Neural cell (in vitro differentiated cells): ENCODE results near the gene SIX3. TPM values are rescaled to one million over a fixed set of nuclear protein-coding genes. Genes with fewer than 3 reads are reported as not detected.

ENCODE experiments used
- H2AFZ ChIP-seq: fragments of 200-600, 300-800 bp; sonication (generic), shearing (Covaris generic); 2 replicates; pipeline ENCODE4 v1.6.0; 2014; ENCODE audit warnings: low read depth, mild to moderate bottlenecking, antibody characterized with exemption, low read length, moderate library complexity
- H3F3A ChIP-seq: fragments of 200-600 bp; shearing (Covaris generic); 2 replicates; pipeline ENCODE4 v1.6.1; 2016; ENCODE audit warnings: mild to moderate bottlenecking, moderate library complexity, mixed read lengths, antibody characterized with exemption, low read length; ENCODE audit not compliant: insufficient read depth, poor library complexity, severe bottlenecking
- H3K27ac ChIP-seq: fragments of 200-600, 300-800 bp; sonication (generic), shearing (Covaris generic); 2 replicates; pipeline ENCODE4 v1.5.1; 2014; ENCODE audit warnings: mild to moderate bottlenecking, low read length, moderate library complexity
- H3K27me3 ChIP-seq: fragments of 300-800, 200-600 bp; sonication (generic), shearing (Covaris generic); 2 replicates; pipeline ENCODE4 v1.6.0; 2014; ENCODE audit warnings: mild to moderate bottlenecking, low read depth, low read length, moderate library complexity; ENCODE audit not compliant: insufficient read depth
- H3K36me3 ChIP-seq: fragments of 300-800, 200-600 bp; sonication (generic), shearing (Covaris generic); 2 replicates; pipeline ENCODE4 v1.5.1; 2014; ENCODE audit warnings: mild to moderate bottlenecking, antibody characterized with exemption, low read length, moderate library complexity; ENCODE audit not compliant: insufficient read depth
- H3K4me2 ChIP-seq: fragments of 300-800, 200-600 bp; sonication (generic), shearing (Covaris generic); 2 replicates; pipeline ENCODE4 v1.6.0; 2014; ENCODE audit warnings: mild to moderate bottlenecking, low read length
- H3K4me3 ChIP-seq: fragments of 300-800, 200-600 bp; sonication (generic), shearing (Covaris generic); 2 replicates; pipeline ENCODE4 v1.5.1; 2014; ENCODE audit warnings: mild to moderate bottlenecking, low read length, moderate library complexity
- H3K79me2 ChIP-seq: fragments of 200-600 bp; shearing (Covaris generic); replicated peaks from 2 replicates; pipeline ENCODE4 v1.6.0; 2014; ENCODE audit warnings: mild to moderate bottlenecking, low read length, moderate library complexity; ENCODE audit not compliant: insufficient read depth
- H3K9ac ChIP-seq: fragments of 300-800, 200-600 bp; sonication (generic), shearing (Covaris generic); 2 replicates; pipeline ENCODE4 v1.6.1; 2016; ENCODE audit warnings: mild to moderate bottlenecking, low read length, mixed read lengths
- H3K9me2 ChIP-seq: fragments of 200-600 bp; shearing (Covaris generic); 2 replicates; pipeline ENCODE4 v1.6.1; 2016; ENCODE audit warnings: mild to moderate bottlenecking, low read length, mixed read lengths; ENCODE audit not compliant: insufficient read depth
- H3K9me3 ChIP-seq: fragments of 200-600, 300-800 bp; sonication (generic), shearing (Covaris generic); 2 replicates; pipeline ENCODE4 v1.6.1; 2016; ENCODE audit warnings: mild to moderate bottlenecking, mixed run types, low read length, moderate library complexity, mixed read lengths
- H4K20me1 ChIP-seq: fragments of 200-600 bp; shearing (Covaris generic); 2 replicates; pipeline ENCODE4 v1.6.1; 2016; ENCODE audit warnings: mild to moderate bottlenecking, mixed run types; ENCODE audit not compliant: insufficient read depth
- EZH2 ChIP-seq: fragments of 200-600, 300-800 bp; shearing (Covaris generic), sonication (generic); IDR thresholded peaks from 2 replicates; pipeline ENCODE4 v1.6.1; 2014; ENCODE audit warnings: antibody characterized with exemption, low read length, borderline replicate concordance, mild to moderate bottlenecking; ENCODE audit not compliant: insufficient read depth, poor library complexity, severe bottlenecking
- MXI1 ChIP-seq: fragments of 450-650 bp; conservative IDR thresholded peaks from 2 replicates; pipeline ENCODE4 v1.6.1; 2014; ENCODE audit warnings: antibody characterized with exemption, mild to moderate bottlenecking; ENCODE audit not compliant: poor library complexity, severe bottlenecking
- RAD21 ChIP-seq: fragments of 450-650 bp; conservative IDR thresholded peaks from 2 replicates; pipeline ENCODE4 v1.6.1; 2014; ENCODE audit warnings: antibody characterized with exemption, mild to moderate bottlenecking, moderate library complexity
- TAF1 ChIP-seq: IDR thresholded peaks from 2 replicates; pipeline ENCODE4 v1.6.1; 2012; ENCODE audit warnings: low read depth
- polyA plus RNA-seq: library from polyadenylated mRNA; depleted of rRNA; stranded (reverse); fragments of >200 nt; gene quantifications from 2 replicates; pipeline ENCODE4 v1.2.3, GENCODE V29; 2014
- TF ChIP-seq, protein P1 (sequence below): IDR thresholded peaks from 2 replicates; pipeline ENCODE4 v1.6.1; 2012; ENCODE audit warnings: borderline replicate concordance
- TF ChIP-seq, protein P2 (sequence below): fragments of 450-650 bp; IDR thresholded peaks from 2 replicates; pipeline ENCODE4 v1.5.1; 2014; ENCODE audit warnings: antibody characterized with exemption, mild to moderate bottlenecking, moderate library complexity; ENCODE audit not compliant: poor library complexity, severe bottlenecking

The SIX3 gene
- polyA plus RNA-seq, 1 donor from 2014 or later, result 8.7 TPM

- Histone ChIP-seq H3K9me2 (no peaks in the 10 kb centered on the region), H3K4me3 (peak overlapping the region; percentile 84), H3K79me2 (peaks cover 91% of the 10 kb centered on the region), H3K27me3 (peaks cover 63% of the 10 kb centered on the region), H3K9me3 (no peaks in the 10 kb centered on the region), H2AFZ (no peak overlapping the region), H3K27ac (peak overlapping the region; percentile 83), H3K36me3 (no peaks in the 10 kb centered on the region), H3F3A (peaks cover 2% of the 10 kb centered on the region), H3K9ac (peak overlapping the region; percentile 80), H4K20me1 (no peaks in the 10 kb centered on the region), H3K4me2 (peak overlapping the region; percentile 73)
- peak; percentile 38 for TF ChIP-seq TAF1
- TF ChIP-seq, protein P1, sequence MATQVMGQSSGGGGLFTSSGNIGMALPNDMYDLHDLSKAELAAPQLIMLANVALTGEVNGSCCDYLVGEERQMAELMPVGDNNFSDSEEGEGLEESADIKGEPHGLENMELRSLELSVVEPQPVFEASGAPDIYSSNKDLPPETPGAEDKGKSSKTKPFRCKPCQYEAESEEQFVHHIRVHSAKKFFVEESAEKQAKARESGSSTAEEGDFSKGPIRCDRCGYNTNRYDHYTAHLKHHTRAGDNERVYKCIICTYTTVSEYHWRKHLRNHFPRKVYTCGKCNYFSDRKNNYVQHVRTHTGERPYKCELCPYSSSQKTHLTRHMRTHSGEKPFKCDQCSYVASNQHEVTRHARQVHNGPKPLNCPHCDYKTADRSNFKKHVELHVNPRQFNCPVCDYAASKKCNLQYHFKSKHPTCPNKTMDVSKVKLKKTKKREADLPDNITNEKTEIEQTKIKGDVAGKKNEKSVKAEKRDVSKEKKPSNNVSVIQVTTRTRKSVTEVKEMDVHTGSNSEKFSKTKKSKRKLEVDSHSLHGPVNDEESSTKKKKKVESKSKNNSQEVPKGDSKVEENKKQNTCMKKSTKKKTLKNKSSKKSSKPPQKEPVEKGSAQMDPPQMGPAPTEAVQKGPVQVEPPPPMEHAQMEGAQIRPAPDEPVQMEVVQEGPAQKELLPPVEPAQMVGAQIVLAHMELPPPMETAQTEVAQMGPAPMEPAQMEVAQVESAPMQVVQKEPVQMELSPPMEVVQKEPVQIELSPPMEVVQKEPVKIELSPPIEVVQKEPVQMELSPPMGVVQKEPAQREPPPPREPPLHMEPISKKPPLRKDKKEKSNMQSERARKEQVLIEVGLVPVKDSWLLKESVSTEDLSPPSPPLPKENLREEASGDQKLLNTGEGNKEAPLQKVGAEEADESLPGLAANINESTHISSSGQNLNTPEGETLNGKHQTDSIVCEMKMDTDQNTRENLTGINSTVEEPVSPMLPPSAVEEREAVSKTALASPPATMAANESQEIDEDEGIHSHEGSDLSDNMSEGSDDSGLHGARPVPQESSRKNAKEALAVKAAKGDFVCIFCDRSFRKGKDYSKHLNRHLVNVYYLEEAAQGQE, result peak; percentile 11
- no peak for TF ChIP-seq RAD21
These were observed 2.8 kb downstream of the SIX3 start for GRCh38 chr2:44944102-44944951.

GRCh38 chr2:44944952-44945612 is 3.6 kb downstream of the SIX3 start:
- Histone ChIP-seq H3F3A (peaks cover 2% of the 10 kb centered on the region), H3K9ac (peak overlapping the region; percentile 80), H3K9me3 (no peaks in the 10 kb centered on the region), H3K4me3 (peak overlapping the region; percentile 84), H4K20me1 (no peaks in the 10 kb centered on the region), H3K79me2 (peaks cover 89% of the 10 kb centered on the region), H3K27ac (peak overlapping the region; percentile 83), H3K27me3 (peaks cover 62% of the 10 kb centered on the region), H3K9me2 (no peaks in the 10 kb centered on the region), H2AFZ (no peak overlapping the region), H3K4me2 (peak overlapping the region; percentile 41), H3K36me3 (no peaks in the 10 kb centered on the region)
- TF ChIP-seq EZH2 (no peak), MXI1 (no peak), RAD21 (no peak), TAF1 (no peak)
- TF ChIP-seq, protein P2, sequence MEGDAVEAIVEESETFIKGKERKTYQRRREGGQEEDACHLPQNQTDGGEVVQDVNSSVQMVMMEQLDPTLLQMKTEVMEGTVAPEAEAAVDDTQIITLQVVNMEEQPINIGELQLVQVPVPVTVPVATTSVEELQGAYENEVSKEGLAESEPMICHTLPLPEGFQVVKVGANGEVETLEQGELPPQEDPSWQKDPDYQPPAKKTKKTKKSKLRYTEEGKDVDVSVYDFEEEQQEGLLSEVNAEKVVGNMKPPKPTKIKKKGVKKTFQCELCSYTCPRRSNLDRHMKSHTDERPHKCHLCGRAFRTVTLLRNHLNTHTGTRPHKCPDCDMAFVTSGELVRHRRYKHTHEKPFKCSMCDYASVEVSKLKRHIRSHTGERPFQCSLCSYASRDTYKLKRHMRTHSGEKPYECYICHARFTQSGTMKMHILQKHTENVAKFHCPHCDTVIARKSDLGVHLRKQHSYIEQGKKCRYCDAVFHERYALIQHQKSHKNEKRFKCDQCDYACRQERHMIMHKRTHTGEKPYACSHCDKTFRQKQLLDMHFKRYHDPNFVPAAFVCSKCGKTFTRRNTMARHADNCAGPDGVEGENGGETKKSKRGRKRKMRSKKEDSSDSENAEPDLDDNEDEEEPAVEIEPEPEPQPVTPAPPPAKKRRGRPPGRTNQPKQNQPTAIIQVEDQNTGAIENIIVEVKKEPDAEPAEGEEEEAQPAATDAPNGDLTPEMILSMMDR, result no peak
- TF ChIP-seq, protein P1, result no peak
